SH-SY5Y (cell line): ENCODE measurements around the gene VCY.
"Not testable (repeated sequence)": the region's sequence is repeated elsewhere in the genome, so short reads cannot be mapped to it uniquely, and the experiment has no call there.

Experiments
- GATA2 ChIP-seq: IDR thresholded peaks from 2 replicates; pipeline ENCODE4 v1.6.1; 2011; ENCODE audit warnings: mild to moderate bottlenecking, low read depth, low read length
- GATA3 ChIP-seq: IDR thresholded peaks from 2 replicates; pipeline ENCODE4 v1.6.1; 2011; ENCODE audit warnings: low read depth, mild to moderate bottlenecking, low read length, moderate library complexity

VCY gene

GRCh38 chrY:13986373-13986772 lies at the start of gene VCY:
TSS of gene VCY (minus strand) at chrY:13986473. CDS start at chrY:13986440, 33 bp downstream.
- not testable (repeated sequence) for TF ChIP-seq GATA3, GATA2
